ENCODE data around the gene CEP131.

The CEP131 gene

DNA sequence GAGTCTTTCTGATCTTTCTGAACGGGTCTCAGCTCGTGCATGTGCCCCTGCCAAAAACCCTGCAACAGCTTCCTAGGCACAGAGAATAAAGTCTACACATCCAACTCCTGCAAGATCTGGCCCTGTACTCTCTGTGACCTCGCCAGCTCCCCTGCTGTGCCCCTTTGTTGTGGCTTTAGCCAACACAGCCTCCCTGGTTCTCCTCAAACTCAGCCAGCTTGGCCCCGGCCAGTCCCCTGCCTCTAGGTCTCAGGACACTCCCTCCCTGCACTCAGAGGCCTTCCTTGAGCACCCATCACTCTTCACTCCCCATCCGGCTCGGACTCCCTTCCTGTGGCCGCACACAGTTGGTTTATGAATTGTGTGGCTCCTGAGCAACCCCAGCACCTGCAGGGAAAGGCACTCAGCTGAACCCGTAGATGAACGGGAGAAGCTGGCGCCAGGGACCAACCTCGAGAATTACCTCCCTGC is 1.4 kb downstream of the CEP131 start:
- no peak for DNase-seq

DNA sequence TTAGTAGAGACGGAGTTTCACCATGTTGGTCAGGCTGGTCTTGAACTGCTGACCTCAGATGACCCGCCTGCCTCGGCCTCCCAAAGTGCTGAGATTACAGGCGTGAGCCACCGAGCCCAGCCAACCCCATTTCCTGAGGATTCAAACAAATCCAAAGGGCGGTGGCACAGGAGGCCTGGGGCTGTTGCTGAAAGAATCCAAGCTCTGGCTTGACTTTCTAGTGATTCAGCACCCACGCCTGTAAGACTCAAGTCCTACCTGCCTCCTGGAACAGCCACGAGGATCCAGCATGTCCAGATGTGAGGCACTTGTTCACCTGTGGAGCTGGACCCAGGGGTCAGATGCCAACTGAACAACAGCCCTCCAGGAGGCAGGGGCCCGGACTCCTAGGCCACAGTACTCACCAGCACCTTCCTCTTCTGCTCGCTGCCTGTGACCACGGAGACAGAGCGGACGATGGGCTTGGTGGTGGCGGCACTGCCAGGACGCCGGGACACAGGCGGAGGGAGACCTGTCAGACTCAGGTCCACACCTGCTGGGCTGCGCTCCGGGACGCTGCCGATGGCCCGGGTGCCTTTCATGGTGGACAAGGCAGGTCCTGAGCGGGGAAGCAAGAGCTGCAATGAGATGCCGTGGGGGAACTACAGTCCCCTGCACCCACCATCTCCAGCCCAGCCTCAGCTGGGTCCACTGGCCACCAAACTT is 3.1 kb downstream of the CEP131 start:
- DNase-seq, result no peak

DNA sequence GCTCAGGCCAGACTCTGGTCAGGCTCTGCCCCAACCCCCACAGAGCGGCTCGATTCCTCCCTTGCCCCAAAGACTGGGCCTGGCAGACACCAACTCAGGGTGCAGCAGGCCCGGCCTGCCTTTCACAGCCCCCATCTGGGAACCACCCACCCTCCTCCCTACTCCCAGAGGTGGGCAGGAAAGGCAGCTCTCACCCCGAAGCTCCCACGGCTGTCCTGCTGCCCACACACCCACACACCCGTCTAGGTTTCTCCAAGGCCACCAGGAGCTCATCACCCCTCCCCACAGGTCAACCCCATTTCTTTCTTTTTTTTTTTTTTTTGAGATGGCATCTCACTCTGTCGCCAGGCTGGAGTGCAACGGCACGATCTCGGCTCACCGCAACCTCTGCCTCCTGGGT is 3.8 kb downstream of the CEP131 start:
- DNase-seq, result no peak

DNA sequence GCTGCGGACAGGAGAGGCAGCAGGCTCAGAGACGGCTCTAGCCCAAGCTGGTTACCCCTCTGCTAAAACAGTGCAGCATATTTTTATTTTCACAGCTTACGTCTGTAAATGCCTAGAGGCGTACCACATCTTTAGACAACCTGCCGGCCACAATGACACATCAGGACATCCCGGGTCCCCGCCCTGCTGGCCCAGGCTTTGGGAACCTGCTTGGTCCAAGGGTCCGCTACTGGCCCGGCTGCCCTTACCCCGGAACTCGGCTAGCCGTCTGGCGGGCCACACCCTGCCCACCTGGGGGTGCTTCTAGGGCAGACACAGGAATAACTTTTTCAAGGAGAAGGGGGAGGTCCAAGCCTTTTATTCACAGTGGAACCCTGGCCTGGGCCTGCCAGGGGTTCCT is 4.3 kb downstream of the CEP131 start:
- DNase-seq, result no peak

DNA sequence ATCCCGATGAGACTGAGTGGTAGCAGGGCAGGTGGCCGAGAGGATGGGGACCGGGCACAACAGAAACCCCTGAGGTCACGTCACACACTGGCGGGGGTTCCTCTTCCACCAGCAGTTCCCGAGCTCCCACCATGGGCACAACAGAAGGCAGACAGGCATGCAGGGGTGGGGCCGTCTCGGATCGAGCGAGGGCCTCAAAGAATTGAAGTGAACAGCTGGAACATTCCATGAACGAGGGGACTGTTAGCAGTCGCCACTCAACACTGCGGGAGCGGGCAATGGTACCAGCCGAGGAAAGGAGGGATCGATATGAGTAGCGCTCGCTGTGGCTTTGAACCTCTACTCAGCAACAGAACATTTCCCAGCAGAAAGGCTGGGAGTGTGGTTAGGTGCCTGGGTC is 5.3 kb downstream of the CEP131 start:
- DNase-seq, result no peak

DNA sequence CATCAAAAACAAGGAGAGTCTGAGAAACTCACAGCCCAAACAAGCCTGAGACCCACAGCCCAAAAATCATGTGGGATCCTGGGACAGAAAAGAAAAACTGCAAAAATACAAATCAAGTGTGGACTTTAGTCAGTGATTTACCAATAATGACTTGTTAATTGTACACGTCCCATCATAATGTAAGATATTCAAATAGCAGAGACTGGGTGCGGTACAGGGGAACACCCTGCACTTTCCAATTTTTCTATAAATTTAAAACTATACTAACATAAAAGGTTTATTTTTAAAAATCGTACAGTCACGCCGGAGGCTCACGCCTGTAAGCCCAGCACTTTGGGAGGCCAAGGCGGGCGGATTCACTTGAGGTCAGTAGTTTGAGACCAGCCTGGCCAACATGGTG is 8.8 kb downstream of the CEP131 start:
- DNase-seq, result no peak

DNA sequence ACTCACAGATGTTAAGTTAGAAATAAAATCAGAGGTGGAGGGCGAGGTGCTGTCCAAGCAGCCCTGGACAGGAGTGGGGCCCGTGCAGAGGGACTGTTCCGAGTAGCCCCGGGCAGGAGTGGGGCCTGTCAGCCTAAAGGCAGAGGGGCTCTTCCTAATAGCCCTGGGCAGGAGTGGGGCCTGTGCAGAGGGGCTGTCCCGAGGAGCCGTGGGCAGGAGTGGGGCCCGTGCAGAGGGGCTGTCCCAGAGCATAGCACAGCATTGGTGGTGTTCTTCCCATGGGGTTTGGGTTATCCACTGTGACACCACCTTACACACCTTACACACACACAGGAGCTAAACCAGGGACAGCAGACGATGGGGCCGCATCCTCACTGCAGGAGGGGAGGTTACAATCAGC is 10.4 kb downstream of the CEP131 start:
- no peak for DNase-seq

DNA sequence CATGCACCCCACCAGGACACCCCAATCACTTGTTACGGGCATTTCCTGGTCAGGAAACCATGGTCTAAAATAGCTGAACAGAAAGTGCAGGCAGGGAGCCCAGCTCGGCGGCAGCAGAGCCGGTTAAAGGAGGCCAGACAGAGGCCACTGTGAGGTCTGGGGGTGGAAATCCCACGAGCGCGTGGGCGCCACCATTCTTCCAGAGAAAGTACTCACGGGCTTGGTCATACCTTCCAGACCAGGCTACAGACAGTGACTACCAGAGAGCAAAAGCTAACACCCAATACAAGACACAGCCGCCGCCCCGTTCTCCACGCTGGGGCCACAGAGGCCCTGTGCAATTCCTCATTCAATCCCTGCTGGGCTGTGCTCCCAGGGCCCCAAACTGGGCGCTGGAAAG is 11.9 kb downstream of the CEP131 start:
- DNase-seq, result no peak

DNA sequence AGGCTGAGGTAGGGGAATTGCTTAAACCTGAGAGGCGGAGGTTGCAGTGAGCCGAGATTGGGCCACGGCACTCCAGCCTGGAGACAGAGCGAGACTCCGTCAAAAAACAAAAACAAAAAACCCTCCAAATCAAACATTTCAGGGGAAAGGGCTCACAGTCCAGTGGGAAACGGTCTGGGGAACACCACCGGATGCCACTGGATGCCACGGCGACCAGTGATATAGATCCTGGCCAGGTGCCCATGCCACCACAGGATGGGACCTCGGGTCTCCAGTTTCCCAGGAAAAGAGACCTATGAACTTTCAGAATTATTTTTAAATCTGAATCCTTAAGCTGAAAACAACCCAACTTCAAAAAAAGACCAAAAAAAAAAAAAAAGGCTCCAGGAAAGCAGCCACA is 12.3 kb downstream of the CEP131 start:
- DNase-seq, result no peak

DNA sequence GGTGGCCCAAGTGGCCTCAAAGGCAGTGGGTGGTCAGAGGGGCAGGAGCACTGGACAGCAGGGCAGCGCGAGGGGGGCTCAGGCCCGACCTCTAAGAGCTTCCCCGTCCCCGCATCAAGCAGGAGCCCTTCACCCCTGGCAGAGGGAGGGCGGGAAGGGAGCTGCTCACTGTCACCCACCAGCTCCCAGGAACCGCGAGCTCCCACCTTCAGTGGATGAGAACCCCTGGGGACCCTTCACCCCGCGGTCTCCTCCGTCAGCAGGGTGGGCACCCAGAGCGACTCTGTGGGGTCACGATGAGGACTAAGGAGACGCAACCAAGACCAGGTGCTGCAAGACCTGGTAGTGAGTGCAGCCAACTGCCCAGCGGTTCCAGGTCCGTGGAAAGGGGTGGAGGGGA is 13.6 kb downstream of the CEP131 start:
- DNase-seq, result no peak

DNA sequence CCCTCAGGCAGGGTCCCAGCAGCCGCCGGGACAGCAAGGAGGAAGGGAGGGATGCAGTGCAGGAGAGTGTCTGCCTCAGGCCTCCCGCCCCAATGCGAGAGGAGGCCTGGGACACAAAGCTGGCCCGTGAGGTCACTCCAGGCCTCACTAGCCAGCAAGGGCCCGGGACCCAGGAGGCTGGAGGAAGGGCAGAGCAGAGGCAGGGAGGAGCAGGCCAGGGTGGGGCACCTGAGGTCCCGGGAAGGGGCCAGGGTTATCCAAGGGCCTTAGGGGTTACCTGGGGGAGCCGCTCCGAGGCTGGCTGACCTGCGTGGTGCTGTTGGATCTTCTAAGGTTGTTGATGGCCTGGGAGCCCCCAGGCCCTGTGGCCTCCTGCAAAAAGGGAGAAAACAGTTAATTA is 14.1 kb downstream of the CEP131 start:
- DNase-seq, result no peak

DNA sequence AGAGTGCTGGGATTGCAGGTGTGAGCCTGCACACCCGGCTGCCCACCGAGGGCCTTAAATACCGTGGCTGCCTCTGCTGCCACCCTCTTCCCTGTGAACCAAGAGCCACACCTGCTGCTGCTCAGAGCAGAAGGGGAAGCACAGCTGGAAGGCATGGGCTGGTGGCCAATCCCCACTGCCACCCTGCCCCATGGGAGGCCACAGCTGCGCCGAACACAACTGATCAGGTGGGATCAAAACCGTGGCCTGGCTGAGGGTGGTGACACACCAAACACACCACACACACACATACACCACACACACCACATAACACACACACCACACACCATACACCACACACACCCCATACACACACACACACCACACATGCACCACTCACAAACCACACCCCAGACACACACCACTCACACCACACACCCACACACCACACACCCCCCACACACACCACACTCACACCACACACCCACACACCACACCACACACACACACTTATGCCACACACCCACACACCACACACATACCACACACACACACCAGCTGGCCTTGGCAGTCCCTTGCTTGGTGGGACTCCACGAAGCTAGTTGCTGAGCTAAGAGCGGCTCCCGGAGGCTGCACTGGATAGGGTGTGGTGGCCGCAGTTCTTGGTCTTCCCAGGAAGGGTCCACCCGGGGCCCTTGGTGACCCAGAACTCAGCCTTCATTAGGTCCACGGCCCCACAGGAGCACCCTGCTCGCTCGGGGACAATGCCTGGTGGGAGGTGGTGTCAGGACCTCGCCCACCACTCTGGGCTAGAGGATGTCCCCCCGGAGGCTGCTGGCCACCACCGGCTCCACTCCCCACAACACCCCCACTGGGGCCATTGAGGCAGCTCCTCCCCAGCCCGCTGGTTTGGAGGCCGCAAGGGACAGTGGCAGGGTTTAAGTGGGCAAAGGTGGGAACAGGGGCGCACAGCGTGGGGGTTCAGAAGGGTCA is 14.9 kb downstream of the CEP131 start:
- DNase-seq, result no peak

DNA sequence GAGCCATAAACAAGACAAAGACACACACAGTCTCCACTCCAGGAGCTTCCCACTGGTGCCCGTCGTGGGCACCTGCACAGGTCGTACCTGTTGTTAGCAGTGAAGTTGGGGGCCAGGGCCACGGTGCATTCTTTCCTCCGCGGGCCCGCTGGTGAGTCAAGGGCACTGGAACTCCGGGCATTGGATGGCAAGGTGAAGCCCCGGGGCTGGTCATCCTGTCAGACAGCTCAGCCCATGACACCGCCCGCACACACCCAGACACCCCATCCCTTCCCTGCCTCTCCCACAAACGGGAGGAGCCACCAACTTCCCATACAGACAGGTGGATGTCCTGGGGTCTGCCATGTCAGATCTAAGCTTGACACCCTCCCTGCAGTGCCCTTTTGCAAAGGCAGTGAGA is 16.1 kb downstream of the CEP131 start:
- DNase-seq, result no peak

DNA sequence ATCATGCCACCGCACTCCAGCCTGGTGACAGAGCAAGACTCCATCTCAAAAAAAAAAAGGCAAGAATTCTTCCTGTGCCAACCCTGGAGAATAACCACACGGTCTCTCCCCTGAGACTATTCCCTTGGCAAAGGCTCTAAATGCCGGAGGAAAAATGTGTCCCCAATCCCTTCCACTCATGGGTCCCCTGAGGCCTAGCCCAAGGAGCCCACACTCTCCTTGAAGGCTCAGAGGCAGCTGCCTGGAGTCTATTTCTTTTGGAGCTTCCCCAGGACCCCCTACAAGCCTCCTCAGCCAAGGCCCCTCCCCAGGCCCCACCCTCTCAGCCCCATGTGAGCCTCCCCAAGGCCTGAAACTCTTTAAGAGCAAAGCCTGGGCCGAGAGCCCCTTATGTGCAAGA is 16.6 kb downstream of the CEP131 start:
- no peak for DNase-seq

DNA sequence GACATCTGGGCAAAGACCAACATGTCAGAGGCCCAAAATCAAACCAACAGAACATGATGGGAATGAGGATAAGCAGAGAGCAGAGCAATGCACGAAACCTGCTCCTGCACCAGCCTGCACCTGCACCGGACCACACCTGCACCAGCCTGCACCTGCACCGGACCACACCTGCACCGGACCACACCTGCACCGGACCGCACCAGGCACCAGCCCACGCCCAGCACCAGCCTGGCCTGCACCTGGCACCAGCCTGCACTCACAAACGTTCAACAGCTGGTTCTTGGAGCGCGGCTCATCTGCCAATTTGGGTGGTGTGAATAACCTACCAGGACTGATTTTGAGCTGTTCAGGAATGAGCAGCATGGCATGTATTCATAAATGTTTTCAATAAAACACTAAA is 18.2 kb downstream of the CEP131 start:
- no peak for DNase-seq

DNA sequence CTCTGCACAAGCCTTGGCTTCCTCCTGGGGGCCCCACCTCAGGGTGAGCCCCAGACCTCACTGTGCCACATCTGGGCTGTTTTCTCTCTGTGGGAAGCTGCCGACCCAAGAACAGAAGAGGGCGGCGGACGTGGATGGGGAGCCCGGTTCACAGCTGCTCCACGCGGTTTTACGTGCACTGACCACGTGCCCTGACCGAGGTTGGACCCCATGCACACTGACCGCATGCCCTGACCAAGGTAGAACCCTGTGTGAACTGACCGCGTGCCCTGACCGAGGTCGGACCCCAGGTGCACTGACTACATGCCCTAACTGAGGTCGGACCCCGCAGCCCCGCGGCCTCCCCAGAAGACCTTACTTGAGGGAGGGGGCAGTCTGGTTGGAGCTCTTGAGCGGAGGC is 19.6 kb downstream of the CEP131 start:
- no peak for DNase-seq

DNA sequence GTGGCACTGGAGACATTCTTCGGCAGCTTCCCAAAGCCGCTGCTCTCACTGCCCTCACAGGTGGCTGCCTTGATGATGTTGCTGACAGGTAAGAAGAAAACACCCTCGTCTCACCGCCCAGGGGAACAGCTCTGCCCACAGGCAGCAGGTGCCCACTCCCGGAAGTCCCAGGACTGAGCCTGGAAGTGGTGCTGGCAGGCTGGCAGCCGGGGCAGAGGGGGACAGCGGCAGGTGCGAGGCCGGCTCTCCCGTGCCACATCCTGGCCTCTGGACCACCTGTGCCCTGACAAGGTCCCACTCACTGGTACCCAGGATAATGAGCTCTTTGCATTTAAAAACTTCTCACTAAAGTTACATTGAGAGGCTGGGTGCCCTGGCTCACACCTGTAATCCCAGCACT is 20.4 kb downstream of the CEP131 start:
- DNase-seq, result no peak

DNA sequence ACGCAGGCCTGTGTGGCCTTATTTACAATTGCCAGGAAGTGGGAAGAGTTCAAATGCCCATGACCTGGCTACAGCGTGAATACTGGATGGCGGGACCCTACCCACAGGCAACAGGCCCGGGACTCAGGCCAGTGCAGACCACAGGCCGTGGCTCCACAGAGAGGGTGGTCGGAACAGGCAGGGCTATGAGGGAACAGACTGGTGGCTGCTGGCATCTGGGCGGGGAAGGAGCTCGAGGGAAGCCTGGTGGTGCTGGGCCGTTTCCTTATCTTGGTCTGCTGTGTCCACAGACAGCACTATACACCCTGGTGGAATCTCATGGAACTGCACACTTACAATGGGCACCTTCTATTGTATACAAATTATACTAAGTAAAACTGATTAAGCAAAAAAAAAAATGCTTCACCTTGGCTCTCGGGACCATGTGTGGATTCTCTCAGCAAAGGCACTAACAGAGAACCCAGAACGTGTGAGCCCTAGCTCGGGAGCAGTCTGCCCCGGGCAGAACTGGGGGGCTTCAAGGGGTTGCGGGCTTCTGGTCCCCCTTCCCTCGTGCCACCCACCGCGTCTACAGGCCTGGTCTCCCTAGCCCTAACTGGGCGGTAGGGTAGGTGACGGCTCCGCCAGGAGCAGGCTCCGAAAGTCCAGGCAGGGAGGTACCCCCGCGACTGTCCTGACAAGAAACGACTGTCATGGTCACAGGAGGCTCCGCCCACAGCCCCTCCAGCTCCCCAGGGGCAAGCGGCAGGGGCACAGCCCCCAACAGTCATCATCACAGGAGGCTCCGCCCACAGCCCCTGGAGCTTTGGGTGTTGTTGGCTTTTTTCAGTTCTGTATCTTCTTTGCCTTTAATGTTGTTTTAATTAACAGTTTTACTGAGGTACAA is 21.8 kb downstream of the CEP131 start:
- no peak for DNase-seq

DNA sequence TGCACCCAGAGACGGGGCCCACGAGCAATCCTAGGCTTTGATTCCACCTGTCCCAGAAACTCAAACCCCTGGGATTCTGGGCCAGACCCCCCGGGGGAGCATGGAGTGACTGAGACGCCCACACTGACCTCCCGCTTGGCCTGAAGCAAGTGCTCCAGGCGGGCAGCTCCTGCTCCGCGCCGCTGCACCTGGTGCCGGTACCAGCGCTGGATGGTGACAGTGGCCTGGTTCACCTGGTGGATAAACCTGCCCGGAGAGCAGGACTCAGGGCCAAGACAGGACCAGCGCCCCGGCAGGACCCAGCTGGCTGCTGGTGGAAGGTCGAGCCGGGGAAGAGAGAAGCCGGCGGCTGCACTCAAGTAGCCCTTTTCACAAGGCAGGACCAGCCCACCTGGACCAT is 22.6 kb downstream of the CEP131 start:
- DNase-seq, result no peak

DNA sequence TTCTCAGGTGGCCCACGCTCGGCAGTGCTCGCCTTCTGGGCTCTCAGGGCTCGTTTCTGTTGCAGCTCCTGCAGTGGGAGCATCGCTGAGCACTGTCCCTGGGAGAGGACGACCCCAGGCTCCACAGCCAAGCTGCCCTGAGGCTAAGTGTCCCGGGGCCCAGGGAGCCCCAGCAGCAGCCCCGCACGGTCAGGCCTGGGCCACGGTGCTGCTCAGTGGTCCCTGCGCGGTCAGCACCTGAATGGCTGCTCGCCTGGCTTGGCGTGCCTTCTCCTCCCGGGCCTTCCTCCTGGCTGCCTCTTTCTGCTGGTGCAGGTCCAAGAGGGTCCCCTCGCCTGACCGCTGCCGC is 23.3 kb downstream of the CEP131 start:
- no peak for DNase-seq

DNA sequence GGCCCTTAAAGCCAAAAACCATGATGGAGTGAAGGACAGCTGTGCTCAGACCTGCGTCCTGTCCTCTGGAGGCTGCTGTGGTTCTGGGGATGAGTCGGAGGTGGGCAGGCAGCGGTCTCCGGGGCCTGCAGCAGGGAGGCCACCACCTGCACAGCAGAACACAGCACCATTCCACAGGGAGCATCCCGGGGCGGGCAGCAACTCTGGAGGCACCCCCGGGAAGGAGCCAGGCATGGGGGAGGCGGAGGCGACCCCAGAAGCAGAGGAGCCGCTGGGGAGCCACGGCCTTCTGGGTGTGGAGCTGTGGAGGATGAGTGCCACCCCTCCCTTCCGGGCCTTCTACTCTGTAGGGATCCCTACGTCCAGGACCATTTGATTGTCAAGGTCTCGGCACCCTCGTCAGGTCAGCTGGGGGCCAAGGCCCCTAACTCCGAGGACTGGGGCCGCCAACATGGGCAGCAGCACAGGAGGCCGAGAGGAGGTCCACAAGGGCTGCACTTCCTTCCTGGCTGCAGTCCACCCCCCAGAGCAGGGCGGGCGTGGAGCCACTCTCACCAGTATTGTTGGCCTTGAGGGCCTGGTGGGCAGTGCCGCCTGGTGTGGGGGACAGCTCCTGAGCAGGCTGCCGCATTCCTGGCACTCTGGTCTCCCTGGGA is 23.8 kb downstream of the CEP131 start:
- no peak for DNase-seq

DNA sequence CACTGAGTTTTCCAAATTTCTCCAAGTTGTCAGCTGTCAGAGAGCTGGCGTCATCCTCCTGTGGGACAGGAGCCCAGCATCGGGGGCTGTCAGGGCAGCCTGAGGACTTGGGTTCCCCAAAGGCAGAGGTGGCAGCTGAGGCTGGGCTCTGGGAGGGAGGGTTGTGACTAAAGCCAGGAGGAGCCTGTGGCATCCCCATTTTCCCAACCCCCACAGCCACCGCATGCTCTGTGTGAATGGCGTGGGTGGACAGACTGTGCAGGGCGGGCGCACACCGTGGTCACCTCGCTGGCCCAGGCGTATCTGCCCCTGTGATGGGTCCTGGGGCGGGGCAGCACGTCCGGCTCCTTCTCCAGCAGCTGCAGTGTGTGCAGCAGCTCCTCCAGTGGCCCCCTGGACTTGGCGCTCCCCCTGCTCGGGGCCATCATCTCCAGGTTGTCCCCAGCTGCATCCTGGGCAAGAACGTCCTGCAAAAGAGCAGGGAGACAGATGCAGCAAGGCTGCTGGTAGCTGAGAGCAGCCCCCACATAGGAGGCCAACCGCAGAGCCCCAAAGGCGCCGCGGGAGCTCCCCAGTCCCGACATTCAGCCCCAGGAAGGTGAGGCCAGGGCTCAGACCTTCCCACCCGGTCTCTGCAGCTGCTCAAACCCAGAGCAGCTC is 24.8 kb downstream of the CEP131 start:
- no peak for DNase-seq

Measured in NCI-H1930 (cell line).